HepG2 (cell line): ENCODE data around the gene NME8. TPM values are rescaled to one million over a fixed set of nuclear protein-coding genes. Genes with fewer than 3 reads are reported as not detected.

ENCODE experiments used
- ARNT2 ChIP-seq: sonication (generic); formaldehyde crosslinking; IDR thresholded peaks from 2 replicates; pipeline ENCODE4 v1.8.0; 2022; ENCODE audit warnings: mild to moderate bottlenecking, low read depth, missing genetic modification reagents, moderate library complexity
- ATAD3A ChIP-seq: sonication (generic); formaldehyde crosslinking; IDR thresholded peaks from 2 replicates; pipeline ENCODE4 v1.4.0; 2020; ENCODE audit warnings: missing genetic modification reagents
- FOXO1 ChIP-seq: sonication (generic); formaldehyde crosslinking; IDR thresholded peaks from 2 replicates; pipeline ENCODE4 v1.4.0; 2020; ENCODE audit warnings: missing genetic modification reagents
- ISL2 ChIP-seq: sonication (generic); formaldehyde crosslinking; IDR thresholded peaks from 2 replicates; pipeline ENCODE4 v1.5.0; 2020; ENCODE audit warnings: missing genetic modification reagents
- KDM3A ChIP-seq: IDR thresholded peaks from 2 replicates; pipeline ENCODE4 v1.6.1; 2018; ENCODE audit warnings: low read depth, missing compliant biosample characterization
- KLF6 ChIP-seq: IDR thresholded peaks from 2 replicates; pipeline ENCODE4 v1.8.0; 2016; ENCODE audit warnings: missing biosample characterization, missing genetic modification reagents
- MYC ChIP-seq: sonication (generic); formaldehyde crosslinking; IDR thresholded peaks from 2 replicates; pipeline ENCODE4 v1.9.0; 2021; ENCODE audit warnings: missing genetic modification reagents, borderline replicate concordance
- NFIC ChIP-seq: IDR thresholded peaks from 2 replicates; pipeline ENCODE4 v1.6.1; 2012; ENCODE audit warnings: mild to moderate bottlenecking, low read length, inconsistent platforms
- PHF8 ChIP-seq: sonication (generic); formaldehyde crosslinking; IDR thresholded peaks from 2 replicates; pipeline ENCODE4 v1.5.0; 2020; ENCODE audit warnings: missing genetic modification reagents
- RBM22 ChIP-seq: fragments of 200-400 bp; formaldehyde crosslinking; optimal IDR thresholded peaks from 2 replicates; pipeline ENCODE3; 2017; ENCODE audit warnings: mild to moderate bottlenecking, low read length, moderate library complexity
- SIX1 ChIP-seq: sonication (generic); formaldehyde crosslinking; IDR thresholded peaks from 2 replicates; pipeline ENCODE4 v1.4.0; 2020; ENCODE audit warnings: missing genetic modification reagents, borderline replicate concordance
- SMAD9 ChIP-seq: sonication (generic); formaldehyde crosslinking; IDR thresholded peaks from 2 replicates; pipeline ENCODE4 v1.5.1; 2020; ENCODE audit warnings: mild to moderate bottlenecking, missing genetic modification reagents
- ZBTB42 ChIP-seq: sonication (generic); formaldehyde crosslinking; IDR thresholded peaks from 2 replicates; pipeline ENCODE4 v1.5.0; 2020; ENCODE audit warnings: mild to moderate bottlenecking, missing genetic modification reagents
- ZFP36L1 ChIP-seq: sonication (generic); formaldehyde crosslinking; IDR thresholded peaks from 2 replicates; pipeline ENCODE4 v1.8.0; 2022; ENCODE audit warnings: mild to moderate bottlenecking, missing genetic modification reagents, moderate library complexity
- ZNF564 ChIP-seq: sonication (generic); formaldehyde crosslinking; IDR thresholded peaks from 2 replicates; pipeline ENCODE4 v1.8.1; 2023; ENCODE audit warnings: mild to moderate bottlenecking, missing genetic modification reagents
- ZNF749 ChIP-seq: sonication (generic); formaldehyde crosslinking; IDR thresholded peaks from 2 replicates; pipeline ENCODE4 v1.8.0; 2022; ENCODE audit warnings: mild to moderate bottlenecking, missing genetic modification reagents, moderate library complexity, borderline replicate concordance
- polyA plus RNA-seq, 8 experiments: library from polyadenylated mRNA; depleted of rRNA in 3 of 8; stranded (reverse) in 7 of 8; unstranded in 1 of 8; fragments of >200 nt; fragmentation: Illumina TruSeq in 4 of 8; extraction: Trizol in 4 of 8; gene quantifications; 2 replicates each; pipeline versions ENCODE4 v1.2.1 to v1.2.3, GENCODE V29; 2011 to 2016; ENCODE audit warnings: low read depth in 4 of 8, missing spikeins in 1 of 8, mixed read lengths in 1 of 8; ENCODE audit not compliant: insufficient read depth in 1 of 8
- total RNA-seq, 5 experiments: library from RNA; depleted of rRNA; stranded (reverse); fragments of >200 nt; fragmentation: Illumina TruSeq; extraction: Trizol; gene quantifications; 2 replicates each; pipeline ENCODE4 v1.2.3, GENCODE V29; 2016; ENCODE audit warnings: low read depth in 1 of 5
- TF ChIP-seq, protein P1 (sequence below): IDR thresholded peaks from 2 replicates; pipeline ENCODE4 v1.6.1; 2018; ENCODE audit warnings: missing genetic modification reagents
- TF ChIP-seq, protein P2 (sequence below): sonication (generic); formaldehyde crosslinking; conservative IDR thresholded peaks from 2 replicates; pipeline ENCODE4 v1.4.0; 2020; ENCODE audit warnings: missing genetic modification reagents
- TF ChIP-seq, protein P3 (sequence below): IDR thresholded peaks from 2 replicates; pipeline ENCODE4 v1.6.1; 2016
- TF ChIP-seq, protein P4 (sequence below): sonication (generic); formaldehyde crosslinking; IDR thresholded peaks from 2 replicates; pipeline ENCODE4 v1.5.0; 2020; ENCODE audit warnings: missing genetic modification reagents
- TF ChIP-seq, protein P5 (sequence below): IDR thresholded peaks from 2 replicates; pipeline ENCODE4 v1.6.1; 2012; ENCODE audit warnings: inconsistent platforms

Gene NME8
- total and polyA plus RNA-seq, 2 of the 13 experiments (the other 11 are each of a cell fraction or from before 2014, with no cell fraction given) = not detected

DNA sequence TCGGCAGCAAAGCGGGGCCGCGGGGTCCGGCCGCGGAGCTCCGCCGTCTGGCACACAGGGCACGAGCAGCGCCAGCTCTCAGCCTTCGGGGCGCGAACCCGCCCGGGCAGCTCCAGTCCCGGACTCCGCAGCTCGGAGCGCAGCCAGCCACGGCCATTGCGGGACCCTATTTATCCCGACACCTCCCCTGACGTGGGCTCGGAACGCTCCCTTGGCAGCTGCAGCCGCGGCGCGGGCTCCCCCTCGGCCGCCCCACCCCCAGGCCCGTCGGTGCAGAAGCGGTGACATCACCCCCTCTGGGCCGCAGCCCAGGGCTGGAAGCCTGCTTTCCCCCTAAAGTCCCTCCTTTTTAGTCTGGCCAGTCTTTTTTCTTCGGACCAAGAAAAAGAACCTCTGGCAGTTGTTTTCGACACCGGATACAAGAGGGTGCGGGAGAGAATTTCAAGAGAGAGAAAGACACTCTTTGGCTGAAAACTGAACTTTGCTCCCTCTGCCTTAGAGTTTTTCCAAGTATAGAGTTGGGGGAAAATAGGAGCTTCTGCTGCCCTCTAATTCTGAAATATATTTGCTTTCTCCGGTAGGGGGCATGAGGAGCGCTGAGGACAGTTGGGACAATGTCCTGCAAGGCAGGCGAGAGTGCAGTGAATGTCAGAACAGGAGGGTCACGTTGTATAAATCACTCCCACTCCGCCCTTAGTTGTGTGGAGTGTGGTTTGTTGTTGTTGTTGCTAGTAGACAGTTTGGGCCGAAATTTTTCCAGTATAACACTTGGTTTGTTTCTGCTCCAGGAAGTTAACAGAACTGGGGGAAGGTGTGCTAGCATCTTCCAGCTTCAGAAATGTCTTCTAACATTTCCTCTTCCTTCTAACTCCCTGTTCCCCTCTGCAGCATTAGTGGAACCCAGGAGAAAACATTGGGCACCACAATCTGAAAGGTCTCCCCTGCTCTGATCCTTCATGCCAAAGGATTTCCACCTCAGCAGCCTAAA, 68.6 kb downstream of the NME8 start, which contains the start of gene SFRP4 (continued):
- TF ChIP-seq ZFP36L1 (CRISPR knock-in tag) = 0 out of 2 replicates have a peak, but pooled peaks have one; percentile 40
- TF ChIP-seq PHF8 (CRISPR knock-in tag) = peak; percentile 61; the same call in 1 of the 2 replicates
- TF ChIP-seq, protein P1, sequence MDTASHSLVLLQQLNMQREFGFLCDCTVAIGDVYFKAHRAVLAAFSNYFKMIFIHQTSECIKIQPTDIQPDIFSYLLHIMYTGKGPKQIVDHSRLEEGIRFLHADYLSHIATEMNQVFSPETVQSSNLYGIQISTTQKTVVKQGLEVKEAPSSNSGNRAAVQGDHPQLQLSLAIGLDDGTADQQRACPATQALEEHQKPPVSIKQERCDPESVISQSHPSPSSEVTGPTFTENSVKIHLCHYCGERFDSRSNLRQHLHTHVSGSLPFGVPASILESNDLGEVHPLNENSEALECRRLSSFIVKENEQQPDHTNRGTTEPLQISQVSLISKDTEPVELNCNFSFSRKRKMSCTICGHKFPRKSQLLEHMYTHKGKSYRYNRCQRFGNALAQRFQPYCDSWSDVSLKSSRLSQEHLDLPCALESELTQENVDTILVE (CRISPR knock-in tag) = no peak
- TF ChIP-seq, protein P2, sequence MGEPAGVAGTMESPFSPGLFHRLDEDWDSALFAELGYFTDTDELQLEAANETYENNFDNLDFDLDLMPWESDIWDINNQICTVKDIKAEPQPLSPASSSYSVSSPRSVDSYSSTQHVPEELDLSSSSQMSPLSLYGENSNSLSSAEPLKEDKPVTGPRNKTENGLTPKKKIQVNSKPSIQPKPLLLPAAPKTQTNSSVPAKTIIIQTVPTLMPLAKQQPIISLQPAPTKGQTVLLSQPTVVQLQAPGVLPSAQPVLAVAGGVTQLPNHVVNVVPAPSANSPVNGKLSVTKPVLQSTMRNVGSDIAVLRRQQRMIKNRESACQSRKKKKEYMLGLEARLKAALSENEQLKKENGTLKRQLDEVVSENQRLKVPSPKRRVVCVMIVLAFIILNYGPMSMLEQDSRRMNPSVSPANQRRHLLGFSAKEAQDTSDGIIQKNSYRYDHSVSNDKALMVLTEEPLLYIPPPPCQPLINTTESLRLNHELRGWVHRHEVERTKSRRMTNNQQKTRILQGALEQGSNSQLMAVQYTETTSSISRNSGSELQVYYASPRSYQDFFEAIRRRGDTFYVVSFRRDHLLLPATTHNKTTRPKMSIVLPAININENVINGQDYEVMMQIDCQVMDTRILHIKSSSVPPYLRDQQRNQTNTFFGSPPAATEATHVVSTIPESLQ = no peak
- TF ChIP-seq, protein P3, sequence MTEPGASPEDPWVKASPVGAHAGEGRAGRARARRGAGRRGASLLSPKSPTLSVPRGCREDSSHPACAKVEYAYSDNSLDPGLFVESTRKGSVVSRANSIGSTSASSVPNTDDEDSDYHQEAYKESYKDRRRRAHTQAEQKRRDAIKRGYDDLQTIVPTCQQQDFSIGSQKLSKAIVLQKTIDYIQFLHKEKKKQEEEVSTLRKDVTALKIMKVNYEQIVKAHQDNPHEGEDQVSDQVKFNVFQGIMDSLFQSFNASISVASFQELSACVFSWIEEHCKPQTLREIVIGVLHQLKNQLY (CRISPR knock-in tag) = no peak
- TF ChIP-seq RBM22 = no peak
- TF ChIP-seq ZBTB42 = no peak
- no peak for TF ChIP-seq FOXO1
- TF ChIP-seq ARNT2 (CRISPR knock-in tag) = no peak
- peak; percentile 50; the same call in 1 of the 2 replicates for TF ChIP-seq NFIC
- TF ChIP-seq ATAD3A = no peak
- TF ChIP-seq ZNF564 (CRISPR knock-in tag) = no peak
- 0 out of 2 replicates have a peak, but pooled peaks have one; percentile 20 for TF ChIP-seq MYC
- TF ChIP-seq, protein P4, sequence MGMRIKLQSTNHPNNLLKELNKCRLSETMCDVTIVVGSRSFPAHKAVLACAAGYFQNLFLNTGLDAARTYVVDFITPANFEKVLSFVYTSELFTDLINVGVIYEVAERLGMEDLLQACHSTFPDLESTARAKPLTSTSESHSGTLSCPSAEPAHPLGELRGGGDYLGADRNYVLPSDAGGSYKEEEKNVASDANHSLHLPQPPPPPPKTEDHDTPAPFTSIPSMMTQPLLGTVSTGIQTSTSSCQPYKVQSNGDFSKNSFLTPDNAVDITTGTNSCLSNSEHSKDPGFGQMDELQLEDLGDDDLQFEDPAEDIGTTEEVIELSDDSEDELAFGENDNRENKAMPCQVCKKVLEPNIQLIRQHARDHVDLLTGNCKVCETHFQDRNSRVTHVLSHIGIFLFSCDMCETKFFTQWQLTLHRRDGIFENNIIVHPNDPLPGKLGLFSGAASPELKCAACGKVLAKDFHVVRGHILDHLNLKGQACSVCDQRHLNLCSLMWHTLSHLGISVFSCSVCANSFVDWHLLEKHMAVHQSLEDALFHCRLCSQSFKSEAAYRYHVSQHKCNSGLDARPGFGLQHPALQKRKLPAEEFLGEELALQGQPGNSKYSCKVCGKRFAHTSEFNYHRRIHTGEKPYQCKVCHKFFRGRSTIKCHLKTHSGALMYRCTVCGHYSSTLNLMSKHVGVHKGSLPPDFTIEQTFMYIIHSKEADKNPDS = no peak
- TF ChIP-seq SIX1 (CRISPR knock-in tag) = no peak
- peak; percentile 42; the same call in 1 of the 2 replicates for TF ChIP-seq ZNF749 (CRISPR knock-in tag)
- TF ChIP-seq ISL2 (CRISPR knock-in tag) = 0 out of 2 replicates have a peak, but pooled peaks have one; percentile 15
- no peak for TF ChIP-seq SMAD9 (CRISPR knock-in tag)
- no peak for TF ChIP-seq KDM3A (CRISPR knock-in tag)
- TF ChIP-seq, protein P5, sequence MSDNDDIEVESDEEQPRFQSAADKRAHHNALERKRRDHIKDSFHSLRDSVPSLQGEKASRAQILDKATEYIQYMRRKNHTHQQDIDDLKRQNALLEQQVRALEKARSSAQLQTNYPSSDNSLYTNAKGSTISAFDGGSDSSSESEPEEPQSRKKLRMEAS = no peak
- no peak for TF ChIP-seq KLF6 (CRISPR knock-in tag)
